H1 (cell line): Measurements from ENCODE around the gene SPATA13. TPM values are rescaled to one million over a fixed set of nuclear protein-coding genes. Genes with fewer than 3 reads are reported as not detected.

Source experiments
- KDM1A ChIP-seq: fragments of 200-600, 300-600 bp; sonication (generic); IDR thresholded peaks from 2 replicates; pipeline ENCODE4 v1.7.1; 2016; ENCODE audit warnings: mild to moderate bottlenecking, low read length, borderline replicate concordance
- SAP30 ChIP-seq: fragments of 300-600 bp; sonication (generic); IDR thresholded peaks from 2 replicates; pipeline ENCODE4 v1.7.1; 2012; ENCODE audit warnings: low read length, moderate library complexity, mild to moderate bottlenecking, inconsistent platforms; ENCODE audit not compliant: insufficient read depth, insufficient replicate concordance
- polyA plus RNA-seq, 7 experiments: library from polyadenylated mRNA; depleted of rRNA in 3 of 7; stranded (reverse) in 5 of 7; unstranded in 2 of 7; fragments of >200 nt in 5 of 7; fragments of 200-250 nt in 2 of 7; gene quantifications; 1 replicate in 5 of 7; 2 replicates in 1 of 7; 4 replicates in 1 of 7; pipeline versions ENCODE4 v1.2.1 to v1.2.3, GENCODE V29; 2011 to 2013; ENCODE audit warnings: missing spikeins in 2 of 7, mixed read lengths in 2 of 7
- total RNA-seq: library from RNA; stranded (reverse); fragmentation: NEBNext Ultra II Directional; extraction: Animal tissue kit (Norgen Biotek cat#: 25700); gene quantifications from 2 replicates; pipeline ENCODE4 v1.2.1, GENCODE V29; 2021

SPATA13 gene
- total and polyA plus RNA-seq, 2 of the 8 experiments (the other 6 are each of a cell fraction or from before 2014, with no cell fraction given) = 12.6 to 30.9 TPM

DNA sequence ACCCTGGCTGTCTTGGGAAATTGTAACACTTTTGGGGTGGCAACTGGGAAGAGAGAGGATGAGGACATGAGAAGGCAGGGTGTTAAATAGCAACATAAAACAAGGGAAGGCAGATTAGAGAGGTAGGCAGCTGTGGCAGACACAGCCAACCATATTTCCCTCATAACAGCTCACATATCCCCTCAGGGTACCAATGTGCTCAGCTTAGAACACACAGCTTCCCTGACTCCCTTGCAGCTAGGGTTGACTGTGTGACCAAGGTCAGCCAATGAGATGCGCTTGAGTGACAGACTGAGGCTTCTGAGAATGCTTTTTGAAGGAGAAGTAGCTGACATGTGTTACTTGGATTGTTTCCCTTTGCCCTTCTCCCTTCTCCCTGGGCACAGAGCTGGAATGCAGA, 28.8 kb upstream of the SPATA13 start (continued):
- TF ChIP-seq SAP30 (no peak), KDM1A (no peak)
- TF ChIP-seq, all 59 proteins: peak for 0
